GM15510 (cell line): ENCODE measurements around the gene EFNA2.

Source experiments
- POLR2A ChIP-seq: IDR thresholded peaks from 3 replicates; pipeline ENCODE4 v1.6.1; 2011; ENCODE audit warnings: borderline replicate concordance; ENCODE audit not compliant: insufficient read length; ENCODE audit errors: extremely low read depth

The EFNA2 gene

DNA sequence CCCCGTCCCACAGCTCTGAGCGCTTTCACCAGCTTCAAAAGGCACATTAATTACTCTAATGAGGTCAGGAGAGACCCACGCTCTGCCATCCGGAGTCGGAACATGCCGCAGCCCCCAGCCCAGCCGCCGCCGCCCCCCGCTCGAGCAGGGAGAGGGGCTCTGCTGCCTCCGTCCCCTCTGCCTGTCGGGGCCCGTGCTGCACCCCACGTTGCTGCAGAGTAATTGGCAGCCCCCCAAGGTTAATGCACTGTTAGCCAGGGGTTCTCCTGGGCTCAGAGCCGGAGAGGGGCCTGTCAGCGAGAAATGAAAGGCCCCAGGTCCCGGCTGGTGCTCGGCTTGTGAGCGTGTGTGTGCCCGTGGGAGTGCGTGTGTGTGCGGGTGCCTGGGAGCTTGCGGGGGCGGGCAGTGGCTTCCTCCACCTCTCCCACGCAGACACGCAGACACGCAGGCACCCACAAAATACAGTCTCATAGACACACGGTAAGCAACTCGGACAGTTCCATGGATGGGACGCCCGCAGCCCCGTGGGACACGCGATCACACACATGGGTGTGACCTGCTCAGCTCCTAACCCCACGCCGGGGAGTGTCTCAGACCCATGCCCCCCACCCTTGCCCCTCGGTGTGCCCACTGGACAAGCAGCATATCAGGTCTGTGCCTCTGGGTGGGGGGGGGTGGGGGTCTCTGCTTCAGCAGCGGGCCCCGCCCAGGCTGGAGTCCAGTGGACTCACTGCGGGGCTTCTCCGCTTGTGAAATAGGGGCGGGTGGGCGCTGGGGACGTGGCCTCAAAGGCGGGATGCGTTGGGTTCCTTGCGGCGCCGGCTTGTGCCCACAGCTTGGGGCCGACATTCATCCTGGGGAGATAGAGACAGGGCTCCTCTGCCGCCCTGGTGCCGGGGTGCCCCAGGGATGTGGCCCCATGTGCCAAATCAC is 4.8 kb upstream of the EFNA2 start:
- TF ChIP-seq POLR2A: no peak

DNA sequence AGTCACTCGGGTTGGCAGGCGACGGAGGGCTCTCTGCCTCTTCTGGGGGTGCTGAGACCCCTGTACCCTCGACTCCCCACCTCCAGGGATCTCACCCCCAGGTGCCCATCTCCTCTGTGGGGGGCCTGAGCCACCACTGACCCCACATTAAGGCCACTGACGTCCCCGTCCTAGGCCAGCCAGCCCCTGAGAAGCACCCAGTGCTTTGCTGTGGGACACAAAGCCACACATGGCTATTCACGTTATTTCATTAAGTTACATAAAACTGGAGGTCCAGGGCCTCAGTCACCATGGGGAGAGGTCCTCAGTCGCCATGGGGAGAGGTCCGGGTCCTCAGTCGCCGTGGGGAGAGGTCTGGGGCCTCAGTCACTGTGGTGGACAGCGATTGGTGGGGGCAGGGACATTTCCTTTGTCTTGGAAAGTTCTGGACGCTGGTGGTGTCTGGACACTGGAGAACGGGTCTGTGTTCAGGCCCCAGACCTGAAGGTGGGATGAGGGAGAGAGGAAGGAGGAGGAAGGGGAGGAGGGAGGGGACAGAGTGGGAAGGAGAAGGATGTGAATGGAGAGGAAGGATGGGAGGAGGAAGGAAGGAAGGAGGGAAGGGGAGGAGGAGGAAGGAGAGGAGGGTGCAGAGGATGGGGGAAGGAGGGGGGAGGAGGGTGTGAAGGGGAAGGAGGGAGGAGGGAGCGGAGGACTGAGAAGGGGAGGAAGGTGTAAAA is 3.9 kb upstream of the EFNA2 start:
- TF ChIP-seq POLR2A: no peak

- TF ChIP-seq POLR2A: no peak
These were observed 3.0 kb upstream of the EFNA2 start for GRCh38 chr19:1282588-1283206.

DNA sequence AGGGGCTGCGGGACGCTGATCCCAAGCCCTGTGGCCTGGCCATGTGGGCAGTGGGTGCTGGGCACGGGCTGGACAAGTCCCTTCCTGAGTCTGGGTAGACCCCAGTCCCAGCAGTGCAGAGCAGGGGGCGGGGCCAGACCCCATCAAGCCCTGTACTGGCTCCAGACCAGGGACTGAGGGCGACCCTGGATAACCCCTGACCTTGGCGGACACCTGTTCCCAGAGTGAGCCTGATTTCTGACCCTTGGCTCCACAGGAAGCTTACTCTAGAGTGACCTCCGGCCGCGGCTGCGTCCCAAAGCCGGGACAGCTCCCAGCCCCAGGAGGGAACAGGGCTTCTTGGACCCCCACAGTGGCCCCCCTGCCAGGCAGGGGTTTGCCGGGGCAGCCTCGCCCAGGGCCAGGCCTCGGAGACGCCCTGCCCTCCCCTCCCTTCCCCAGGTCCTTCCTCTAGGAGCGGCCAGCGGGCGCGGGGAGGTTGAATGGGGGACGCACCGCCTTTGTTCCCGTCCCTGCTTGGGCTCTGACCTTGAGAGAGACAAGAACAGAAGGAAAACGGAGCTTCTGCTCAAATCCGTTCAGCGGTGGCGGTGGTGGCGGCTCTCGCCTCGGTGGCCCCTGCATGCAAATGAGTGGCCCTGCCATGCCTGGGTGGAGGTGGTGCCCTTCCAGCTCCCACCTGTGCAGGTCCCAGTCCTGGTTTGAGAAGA is 2.3 kb upstream of the EFNA2 start:
- TF ChIP-seq POLR2A: no peak

GRCh38 chr19:1283917-1284292 is 1.8 kb upstream of the EFNA2 start:
- no peak for TF ChIP-seq POLR2A

DNA sequence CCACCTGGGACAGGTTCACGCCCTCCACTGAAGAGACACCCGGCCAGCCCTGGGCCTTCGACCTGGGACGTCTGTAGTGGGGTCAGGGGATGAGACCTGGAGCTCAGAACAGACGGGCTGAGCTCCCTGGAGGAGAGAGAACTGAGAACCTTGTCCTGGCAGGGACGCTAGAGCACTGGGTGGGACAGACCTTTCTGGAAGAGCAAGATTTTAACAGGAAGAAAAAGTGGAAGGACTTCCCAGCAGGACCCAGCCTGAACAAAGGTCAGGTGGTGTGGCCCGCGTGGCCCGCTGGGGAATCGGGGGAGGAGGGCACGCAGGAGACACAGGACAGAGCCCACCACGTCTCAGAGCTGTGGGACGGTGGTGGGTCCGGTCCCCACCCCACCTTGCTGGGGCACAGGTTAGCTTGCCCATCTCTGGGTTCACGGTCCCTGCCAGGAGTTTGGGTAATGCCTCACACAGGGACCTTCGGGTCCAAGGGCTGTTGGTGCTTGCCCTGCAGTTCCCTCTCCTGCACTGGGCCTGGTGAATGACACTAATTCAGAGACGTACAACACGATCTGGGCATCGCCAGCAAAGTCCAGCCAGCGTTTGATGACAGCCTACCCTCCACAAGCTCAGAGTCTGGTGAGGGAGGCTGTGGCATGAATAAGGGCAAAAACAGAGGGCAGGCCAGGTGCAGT is 1.2 kb upstream of the EFNA2 start:
- no peak for TF ChIP-seq POLR2A

DNA sequence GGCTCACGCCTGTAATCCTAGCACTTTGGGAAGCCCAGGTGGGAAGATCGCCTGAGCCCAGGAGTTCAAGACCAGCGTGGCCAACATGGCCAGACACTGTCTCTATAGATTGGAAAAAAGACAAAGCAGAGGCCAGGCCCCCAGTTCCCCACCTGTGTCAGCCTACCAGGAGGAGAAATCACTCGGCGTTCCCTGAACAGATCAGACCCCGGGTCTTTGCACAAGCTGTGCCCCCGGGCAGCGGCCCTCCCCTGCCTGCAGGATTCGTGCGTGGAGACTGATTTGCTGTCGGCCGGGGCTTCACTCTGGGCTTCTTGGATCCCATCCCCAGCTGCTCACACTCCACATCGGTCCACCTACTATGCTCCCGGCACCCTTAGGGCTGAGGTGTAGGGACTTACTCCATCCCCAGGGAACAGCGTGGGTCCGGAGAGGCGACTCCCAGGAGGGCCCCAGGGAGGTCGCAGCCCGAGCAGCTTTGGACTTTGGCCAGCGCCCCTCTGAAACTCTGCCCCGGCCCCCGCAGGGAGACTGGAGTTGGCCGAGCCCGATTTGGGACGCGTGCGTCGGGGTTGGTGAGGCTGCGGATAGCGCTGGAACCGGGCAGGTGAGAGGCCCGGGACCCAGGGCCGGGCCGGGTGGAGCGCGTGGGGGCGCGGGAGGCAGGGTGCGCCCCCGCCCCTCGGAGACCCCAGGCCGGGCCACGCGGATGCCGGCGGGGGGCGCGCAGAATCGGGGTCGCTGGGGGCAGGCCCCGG is 515 bp upstream of the EFNA2 start:
- TF ChIP-seq POLR2A: no peak

- TF ChIP-seq POLR2A: no peak
These were observed 1.0 kb downstream of the EFNA2 start for GRCh38 chr19:1286487-1287353.

- TF ChIP-seq POLR2A: no peak
These were observed 1.9 kb downstream of the EFNA2 start for GRCh38 chr19:1287354-1288225.

DNA sequence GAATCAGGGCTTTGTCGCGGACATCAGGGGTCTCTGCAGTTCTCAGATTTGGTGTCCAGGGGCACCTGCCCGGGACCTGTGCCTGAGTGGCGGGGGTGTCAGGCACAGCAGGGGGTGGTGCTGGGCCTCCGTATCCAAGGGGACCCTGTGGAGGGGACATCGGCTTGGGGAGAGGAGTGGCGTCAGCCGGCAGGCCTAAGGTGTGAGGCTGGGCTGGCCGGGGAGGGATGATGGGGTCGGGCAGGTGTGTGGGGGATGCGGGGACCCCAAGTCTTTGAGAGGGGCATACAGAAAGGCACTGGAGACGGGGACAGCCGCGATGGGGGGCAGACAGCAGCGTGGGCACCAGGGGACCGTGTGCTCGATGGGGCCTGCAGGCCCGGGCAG is 2.5 kb downstream of the EFNA2 start:
- no peak for TF ChIP-seq POLR2A

DNA sequence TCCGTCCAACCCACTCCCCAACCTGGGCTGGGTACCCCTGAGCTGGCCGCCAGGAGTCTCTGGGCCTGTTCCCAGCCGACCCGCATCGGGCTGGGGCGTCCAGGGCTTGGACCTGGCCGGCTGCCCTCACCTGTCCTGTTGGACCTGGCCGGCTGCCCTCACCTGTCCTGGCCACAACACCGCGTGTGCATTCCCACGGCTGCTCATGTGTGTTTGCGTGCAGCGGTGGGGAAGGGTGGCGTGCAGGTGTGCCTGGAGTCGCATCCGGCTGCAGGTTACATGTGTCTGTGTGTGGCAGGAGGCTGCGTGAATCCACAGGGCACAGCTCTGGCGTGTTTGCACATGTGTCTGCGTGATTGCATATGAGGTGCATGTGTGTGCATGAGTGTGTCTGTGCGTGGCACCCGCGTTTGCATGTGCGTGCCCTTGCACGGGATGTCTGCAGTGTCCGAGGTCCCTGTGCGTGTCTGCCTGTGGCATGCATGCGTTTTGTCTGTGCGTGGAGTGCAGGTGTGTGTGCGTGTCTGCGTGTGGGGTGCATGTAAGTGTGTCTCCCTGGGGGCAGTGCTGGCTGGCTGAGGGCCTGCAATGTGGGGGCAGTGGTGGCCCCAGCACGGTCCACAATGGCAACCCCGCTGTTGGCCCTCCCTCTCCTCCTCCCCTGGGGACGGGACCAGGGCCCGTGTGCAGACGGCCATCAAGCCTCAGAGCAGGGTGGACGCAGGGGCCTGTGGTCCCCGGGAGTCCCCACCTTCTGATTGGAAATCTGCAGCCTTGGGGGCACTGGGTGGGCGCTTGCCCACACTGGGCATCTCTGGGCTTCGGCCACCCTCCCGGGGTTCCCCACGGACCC is 3.4 kb downstream of the EFNA2 start:
- TF ChIP-seq POLR2A: no peak
